Measurements from ENCODE around the gene RPL37. TPM values are rescaled to one million over a fixed set of nuclear protein-coding genes. Genes with fewer than 3 reads are reported as not detected.
"Not testable (repeated sequence)": the region's sequence is repeated elsewhere in the genome, so short reads cannot be mapped to it uniquely, and the experiment has no call there.

Gene RPL37
- total and polyA plus RNA-seq, 9 of the 15 experiments (the other 6 are each of a cell fraction or from before 2014, with no cell fraction given) = 2,342 to 7,963 (median 4,091) TPM

DNA sequence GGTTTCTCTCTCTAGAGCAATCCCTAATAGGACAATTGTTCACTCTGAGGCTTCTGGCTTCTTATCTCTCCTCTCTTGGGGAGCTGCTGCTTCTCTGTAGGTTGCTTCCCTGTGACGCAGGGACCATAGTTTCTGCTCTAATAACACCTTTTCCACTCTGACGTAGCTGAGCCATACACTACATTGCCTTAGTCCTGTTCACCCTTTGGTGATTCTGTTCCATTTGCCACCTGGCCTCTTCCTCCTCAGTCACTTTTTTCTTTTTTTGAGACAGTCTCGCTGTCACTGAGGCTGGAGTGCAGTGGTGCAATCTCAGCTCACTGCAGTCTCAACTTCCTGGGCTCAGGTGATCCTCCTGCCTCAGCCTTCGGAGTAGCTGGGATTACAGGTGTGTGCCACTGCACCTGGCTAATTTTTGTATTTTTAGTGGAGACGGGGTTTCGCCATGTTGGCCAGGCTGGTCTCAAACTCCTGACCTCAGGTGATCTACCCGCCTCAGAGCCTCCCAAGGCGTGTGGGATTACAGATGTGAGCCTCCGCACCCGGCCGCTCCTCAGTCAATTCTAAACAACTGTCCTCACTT, 9.5 kb downstream of the RPL37 start:
- H3K4me3 ChIP-seq; H3K9me3 ChIP-seq (replicated peaks; ENCODE audit: control insufficient read depth, insufficient read depth, low read depth, low read length); H2AFZ ChIP-seq (ENCODE audit: low read depth, low read length); H3K4me1 ChIP-seq (replicated peaks in 1 of 2; ENCODE audit: control insufficient read depth in 2 of 2, insufficient read depth in 2 of 2, low read length in 2 of 2); in situ Hi-C loops (cut with MboI); H3K27me3 ChIP-seq (ENCODE audit: control insufficient read depth in 2 of 2, insufficient read depth in 2 of 2, low read length in 2 of 2); BruUV-seq (replicated peaks); H3K9me1 ChIP-seq (ENCODE audit: control insufficient read depth, insufficient read depth, low read length); H3K4me2 ChIP-seq (ENCODE audit: insufficient read depth, low read length); intact Hi-C loops (cut with micrococcal nuclease); H3K9ac ChIP-seq (ENCODE audit: insufficient read depth in 1 of 2, low read depth in 2 of 2, low read length in 2 of 2); CTCF ChIA-PET (ENCODE audit: low intra/inter-chr PET ratio); TF ChIP-seq MYC (IDR thresholded peaks at IDR 0.05; ENCODE audit: low read depth, low read length): not testable (repeated sequence)
- Histone ChIP-seq H3K36me3 (ENCODE audit: control insufficient read depth, insufficient read depth, low read length) (peaks cover 52% of the 10 kb centered on the region), H3K27ac (ENCODE audit: extremely low read depth, low read depth, low read length) (peak overlapping the region; percentile 46; the same call in 1 of the 3 replicates), H3K79me2 (ENCODE audit: control insufficient read depth, insufficient read depth, low read length) (peaks cover 22% of the 10 kb centered on the region), H4K20me1 (replicated peaks; ENCODE audit: control insufficient read depth, insufficient read depth, low read length) (peaks cover 37% of the 10 kb centered on the region)
- peak in 2 of 4 experiments; percentile 46 to 79 for DNase-seq (ENCODE audit: extremely low read depth in 1 of 4, low spot score in 3 of 4)
- POLR2A ChIA-PET = interaction anchor here (0.6 to 13.0 kb wide), 16 partner anchors 7 to 1613 kb away, joined by 3 to 125 read pairs (median 4); partner anchors contain the start of genes CARD6, RIMOC1 and RPL37
- WGBS (ENCODE audit: insufficient coverage, low coverage, missing lambda C conversion rate) = 58% methylated on average over 11 of the region's 11 CpGs
- peak; percentile 50 for ATAC-seq
- peak; percentile 62 for FAIRE-seq
- TF ChIP-seq MAZ (CRISPR knock-in tag; conservative IDR thresholded peaks at IDR 0.05 in 1 of 2, IDR thresholded peaks at IDR 0.05 in 1 of 2) (0 out of 4 replicates have a peak, but pooled peaks of 1 of the 2 experiments have one; percentile 19), ELF4 (CRISPR knock-in tag; IDR thresholded peaks at IDR 0.05) (peak; percentile 59; the same call in 1 of the 2 replicates), SIRT6 (IDR thresholded peaks at IDR 0.05; ENCODE audit: low read depth, low read length) (peak; percentile 77), NFIC (IDR thresholded peaks at IDR 0.05) (peak; percentile 15; the same call in 1 of the 2 replicates), ERF (CRISPR knock-in tag; IDR thresholded peaks at IDR 0.05) (0 out of 2 replicates have a peak, but pooled peaks have one; percentile 58), MYC (CRISPR knock-in tag; IDR thresholded peaks at IDR 0.05; ENCODE audit: borderline replicate concordance, low read depth) (peak; percentile 32; the same call in 1 of the 2 replicates), HNRNPUL1 (IDR thresholded peaks at IDR 0.05; ENCODE audit: low read length) (peak; percentile 90), ZNF695 (CRISPR knock-in tag; IDR thresholded peaks at IDR 0.05) (peak; percentile 77; the same call in 1 of the 2 replicates), POLR2B (IDR thresholded peaks at IDR 0.05; ENCODE audit: low read depth, partially characterized antibody) (peak; percentile 92), SNRNP70 (optimal IDR thresholded peaks at IDR 0.05; ENCODE audit: low read depth, low read length) (peak; percentile 85), CBFA2T3 (IDR thresholded peaks at IDR 0.05) (0 out of 2 replicates have a peak, but pooled peaks have one; percentile 3), ASH1L (IDR thresholded peaks at IDR 0.05; ENCODE audit: borderline replicate concordance, low read depth, partially characterized antibody) (peak; percentile 20), MTA3 (IDR thresholded peaks at IDR 0.05; ENCODE audit: borderline replicate concordance) (0 out of 2 replicates have a peak, but pooled peaks have one; percentile 45), ZNF561 (CRISPR knock-in tag; conservative IDR thresholded peaks at IDR 0.05) (0 out of 2 replicates have a peak, but pooled peaks have one; percentile 12), SUPT5H (IDR thresholded peaks at IDR 0.05) (peak; percentile 90), PHF21A (IDR thresholded peaks at IDR 0.05; ENCODE audit: borderline replicate concordance, low read depth) (0 out of 2 replicates have a peak, but pooled peaks have one; percentile 17)
- TF ChIP-seq, protein P1, sequence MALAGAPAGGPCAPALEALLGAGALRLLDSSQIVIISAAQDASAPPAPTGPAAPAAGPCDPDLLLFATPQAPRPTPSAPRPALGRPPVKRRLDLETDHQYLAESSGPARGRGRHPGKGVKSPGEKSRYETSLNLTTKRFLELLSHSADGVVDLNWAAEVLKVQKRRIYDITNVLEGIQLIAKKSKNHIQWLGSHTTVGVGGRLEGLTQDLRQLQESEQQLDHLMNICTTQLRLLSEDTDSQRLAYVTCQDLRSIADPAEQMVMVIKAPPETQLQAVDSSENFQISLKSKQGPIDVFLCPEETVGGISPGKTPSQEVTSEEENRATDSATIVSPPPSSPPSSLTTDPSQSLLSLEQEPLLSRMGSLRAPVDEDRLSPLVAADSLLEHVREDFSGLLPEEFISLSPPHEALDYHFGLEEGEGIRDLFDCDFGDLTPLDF (CRISPR knock-in tag; IDR thresholded peaks at IDR 0.05) = 0 out of 2 replicates have a peak, but pooled peaks have one; percentile 53
- TF ChIP-seq, protein P2, sequence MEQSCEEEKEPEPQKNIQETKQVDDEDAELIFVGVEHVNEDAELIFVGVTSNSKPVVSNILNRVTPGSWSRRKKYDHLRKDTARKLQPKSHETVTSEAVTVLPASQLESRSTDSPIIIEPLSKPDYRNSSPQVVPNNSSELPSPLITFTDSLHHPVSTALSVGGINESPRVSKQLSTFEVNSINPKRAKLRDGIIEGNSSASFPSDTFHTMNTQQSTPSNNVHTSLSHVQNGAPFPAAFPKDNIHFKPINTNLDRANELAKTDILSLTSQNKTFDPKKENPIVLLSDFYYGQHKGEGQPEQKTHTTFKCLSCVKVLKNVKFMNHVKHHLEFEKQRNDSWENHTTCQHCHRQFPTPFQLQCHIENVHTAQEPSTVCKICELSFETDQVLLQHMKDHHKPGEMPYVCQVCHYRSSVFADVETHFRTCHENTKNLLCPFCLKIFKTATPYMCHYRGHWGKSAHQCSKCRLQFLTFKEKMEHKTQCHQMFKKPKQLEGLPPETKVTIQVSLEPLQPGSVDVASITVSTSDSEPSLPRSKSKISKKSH (CRISPR knock-in tag; IDR thresholded peaks at IDR 0.05) = 0 out of 2 replicates have a peak, but pooled peaks have one; percentile 28
- TF ChIP-seq, protein P3, sequence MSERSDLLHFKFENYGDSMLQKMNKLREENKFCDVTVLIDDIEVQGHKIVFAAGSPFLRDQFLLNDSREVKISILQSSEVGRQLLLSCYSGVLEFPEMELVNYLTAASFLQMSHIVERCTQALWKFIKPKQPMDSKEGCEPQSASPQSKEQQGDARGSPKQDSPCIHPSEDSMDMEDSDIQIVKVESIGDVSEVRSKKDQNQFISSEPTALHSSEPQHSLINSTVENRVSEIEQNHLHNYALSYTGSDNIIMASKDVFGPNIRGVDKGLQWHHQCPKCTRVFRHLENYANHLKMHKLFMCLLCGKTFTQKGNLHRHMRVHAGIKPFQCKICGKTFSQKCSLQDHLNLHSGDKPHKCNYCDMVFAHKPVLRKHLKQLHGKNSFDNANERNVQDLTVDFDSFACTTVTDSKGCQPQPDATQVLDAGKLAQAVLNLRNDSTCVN (CRISPR knock-in tag; IDR thresholded peaks at IDR 0.05) = peak; percentile 88
